NT2/D1 (cell line): Measurements from ENCODE around the gene NTN1.

Experiments used
- SUZ12 ChIP-seq: IDR thresholded peaks from 2 replicates; pipeline ENCODE4 v1.6.1; 2011; ENCODE audit not compliant: insufficient read length, insufficient read depth; ENCODE audit errors: extremely low read depth
- YY1 ChIP-seq: IDR thresholded peaks from 2 replicates; pipeline ENCODE4 v1.6.1; 2011; ENCODE audit not compliant: insufficient read length, insufficient read depth
- ZNF274 ChIP-seq: IDR thresholded peaks from 2 replicates; pipeline ENCODE4 v1.6.1; 2011; ENCODE audit warnings: mild to moderate bottlenecking, low read depth, low read length

DNA sequence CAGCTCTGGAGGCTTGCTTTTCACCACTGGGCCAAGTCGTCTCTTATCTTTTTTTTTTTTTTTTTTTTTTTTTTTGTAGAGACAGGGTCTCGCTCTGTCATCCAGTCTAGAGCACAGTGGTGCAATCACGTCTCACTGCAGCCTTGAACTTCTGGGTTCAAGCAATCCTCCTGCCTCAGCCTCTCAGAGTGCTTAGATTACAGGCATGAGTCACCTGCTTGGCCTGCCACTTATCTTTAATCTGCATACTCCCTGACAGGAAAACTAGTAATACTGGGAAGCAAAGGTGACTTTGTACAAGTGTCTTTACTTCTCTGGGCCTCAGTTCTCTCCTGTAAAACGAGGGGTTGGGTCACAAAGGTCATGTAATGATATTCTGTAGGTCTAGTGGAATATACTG, 15.0 kb downstream of the NTN1 start:
- TF ChIP-seq SUZ12 (no peak), ZNF274 (no peak), YY1 (no peak)
